Parathyroid adenoma (tissue), 2 donors: Measurements from ENCODE around the gene TBXAS1.

Experiments
- H2AFZ ChIP-seq: fragments of 300-600 bp; sonication (generic); one replicate; pipeline ENCODE4 v1.7.0; 2017; ENCODE audit warnings: antibody characterized with exemption, mild to moderate bottlenecking
- H3K27ac ChIP-seq: fragments of 300-600 bp; sonication (generic); one replicate; pipeline ENCODE4 v1.7.0; 2017
- H3K27me3 ChIP-seq: fragments of 300-600 bp; sonication (generic); one replicate; pipeline ENCODE4 v1.7.0; 2017; ENCODE audit warnings: low read length; ENCODE audit not compliant: control insufficient read depth, insufficient read depth
- H3K36me3 ChIP-seq: fragments of 300-600 bp; sonication (generic); one replicate; pipeline ENCODE4 v1.7.0; 2017; ENCODE audit warnings: low read length; ENCODE audit not compliant: control insufficient read depth, insufficient read depth
- H3K4me1 ChIP-seq: fragments of 300-600 bp; sonication (generic); one replicate; pipeline ENCODE4 v1.7.0; 2017; ENCODE audit warnings: control low read depth
- H3K4me2 ChIP-seq: fragments of 300-600 bp; sonication (generic); one replicate; pipeline ENCODE4 v1.7.0; 2017; ENCODE audit warnings: low read length
- H3K4me3 ChIP-seq: fragments of 300-600 bp; sonication (generic); one replicate; pipeline ENCODE4 v1.7.0; 2017; ENCODE audit warnings: low read depth, low read length
- H3K79me2 ChIP-seq: fragments of 300-600 bp; sonication (generic); one replicate; pipeline ENCODE4 v1.7.0; 2017; ENCODE audit warnings: control low read depth
- H3K9ac ChIP-seq: fragments of 300-600 bp; sonication (generic); one replicate; pipeline ENCODE4 v1.7.0; 2017; ENCODE audit warnings: mild to moderate bottlenecking
- H3K9me3 ChIP-seq: fragments of 300-600 bp; sonication (generic); one replicate; pipeline ENCODE4 v1.7.0; 2017; ENCODE audit warnings: low read length; ENCODE audit not compliant: control insufficient read depth
- CTCF ChIP-seq: fragments of 300-600 bp; sonication (generic); IDR thresholded peaks from one replicate; pipeline ENCODE4 v1.7.0; 2017; ENCODE audit warnings: antibody characterized with exemption, mild to moderate bottlenecking
- donor health status: primary hyperparathyroidism.

The TBXAS1 gene

DNA sequence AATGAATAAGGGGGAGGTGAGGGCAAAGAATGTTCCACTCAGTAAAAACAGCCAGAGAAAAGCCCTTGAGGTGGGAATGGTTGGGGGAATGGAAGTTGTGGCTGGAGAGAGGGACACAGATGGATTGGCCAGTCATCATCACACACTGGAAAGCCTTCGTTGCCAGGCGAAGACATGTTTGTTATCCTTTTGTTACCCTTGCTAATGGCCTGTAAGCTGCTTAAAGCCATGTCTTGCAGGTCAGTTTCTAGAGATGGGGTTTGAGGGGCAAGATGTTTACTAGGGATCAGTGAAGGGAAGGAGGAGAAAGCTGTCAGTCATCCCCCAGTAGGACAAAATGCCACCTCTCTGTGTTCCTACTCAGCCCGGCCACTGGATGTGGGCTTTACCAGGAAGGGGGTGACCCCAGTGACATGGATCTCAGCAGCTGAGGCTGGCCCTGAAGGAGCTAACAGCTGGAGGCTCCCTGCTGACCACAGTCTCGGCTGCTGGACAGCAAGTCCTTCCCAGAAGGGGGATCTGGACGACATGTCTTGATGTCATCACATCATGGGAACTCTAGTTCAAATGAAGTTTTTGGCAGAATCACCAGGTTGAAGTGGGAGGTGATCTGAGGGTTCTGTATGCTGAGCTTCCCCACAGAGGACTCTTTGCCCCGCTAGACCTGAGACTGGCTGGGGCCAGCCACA is 66.2 kb downstream of the TBXAS1 start:
- Histone ChIP-seq H3K9ac (no peak overlapping the region), H3K36me3 (no peaks in the 10 kb centered on the region), H3K4me2 (no peak overlapping the region), H3K27me3 (no peaks in the 10 kb centered on the region), H2AFZ (no peak overlapping the region), H3K4me3 (no peak overlapping the region), H3K27ac (no peak overlapping the region), H3K9me3 (no peaks in the 10 kb centered on the region), H3K4me1 (no peaks in the 10 kb centered on the region), H3K79me2 (no peaks in the 10 kb centered on the region)
- no peak for TF ChIP-seq CTCF

DNA sequence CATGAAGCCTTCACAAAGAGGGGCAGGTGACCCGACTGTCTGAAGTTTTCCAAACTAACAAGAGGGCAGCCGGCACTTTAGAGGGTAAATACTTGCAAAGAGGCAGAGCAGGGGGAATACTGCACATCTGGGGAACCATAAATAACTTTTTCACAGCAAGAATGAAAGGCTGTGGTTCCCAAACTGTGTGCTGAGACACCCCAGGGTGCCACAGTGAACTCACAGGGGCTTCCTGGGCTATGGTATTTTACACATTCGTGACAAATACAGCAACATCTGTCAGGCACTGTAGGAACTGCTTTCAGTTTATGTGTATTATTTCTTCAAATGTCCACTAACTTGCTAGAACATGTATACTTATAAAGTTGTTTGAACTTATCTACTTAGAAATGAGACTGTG is 67.2 kb downstream of the TBXAS1 start:
- Histone ChIP-seq H2AFZ (no peak overlapping the region), H3K27me3 (no peaks in the 10 kb centered on the region), H3K4me2 (no peak overlapping the region), H3K79me2 (no peaks in the 10 kb centered on the region), H3K4me1 (no peaks in the 10 kb centered on the region), H3K27ac (no peak overlapping the region), H3K36me3 (no peaks in the 10 kb centered on the region), H3K9ac (no peak overlapping the region), H3K9me3 (no peaks in the 10 kb centered on the region), H3K4me3 (no peak overlapping the region)
- TF ChIP-seq CTCF = no peak

GRCh38 chr7:139896831-139897230 is 67.8 kb downstream of the TBXAS1 start:
- H3K4me1 ChIP-seq = no peaks in the 10 kb centered on the region
- no peak overlapping the region for H3K4me3 ChIP-seq
- H3K4me2 ChIP-seq = no peak overlapping the region
- no peak overlapping the region for H3K9ac ChIP-seq
- H3K79me2 ChIP-seq = no peaks in the 10 kb centered on the region
- TF ChIP-seq CTCF = no peak
- H3K27ac ChIP-seq = no peak overlapping the region
- H2AFZ ChIP-seq = no peak overlapping the region
- no peaks in the 10 kb centered on the region for H3K36me3 ChIP-seq
- no peaks in the 10 kb centered on the region for H3K9me3 ChIP-seq
- no peaks in the 10 kb centered on the region for H3K27me3 ChIP-seq

GRCh38 chr7:139897422-139898090 is 68.5 kb downstream of the TBXAS1 start:
- Histone ChIP-seq H3K9ac (no peak overlapping the region), H3K27me3 (no peaks in the 10 kb centered on the region), H3K4me3 (no peak overlapping the region), H2AFZ (no peak overlapping the region), H3K27ac (no peak overlapping the region), H3K36me3 (no peaks in the 10 kb centered on the region), H3K9me3 (no peaks in the 10 kb centered on the region), H3K79me2 (no peaks in the 10 kb centered on the region), H3K4me1 (no peaks in the 10 kb centered on the region), H3K4me2 (no peak overlapping the region)
- no peak for TF ChIP-seq CTCF

DNA sequence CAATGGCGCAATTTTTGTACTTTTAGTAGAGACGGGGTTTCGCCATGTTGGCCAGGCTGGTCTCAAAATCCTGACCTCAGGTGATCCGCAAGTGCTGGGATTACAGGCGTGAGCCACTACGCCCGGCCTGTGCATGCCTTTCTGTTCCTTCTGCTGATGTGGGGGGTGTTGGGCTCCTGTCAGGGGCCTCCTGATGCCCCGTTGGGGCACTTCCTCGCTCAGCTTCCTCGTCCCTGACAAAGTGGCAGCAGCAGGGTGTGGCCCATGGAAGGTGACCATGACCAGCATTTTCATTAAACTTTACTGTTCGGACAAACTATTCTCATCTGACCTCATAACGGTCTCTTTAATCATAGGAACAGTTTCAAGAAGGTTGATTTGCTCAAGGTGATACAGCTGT is 69.4 kb downstream of the TBXAS1 start:
- Histone ChIP-seq H3K4me1 (no peaks in the 10 kb centered on the region), H3K27me3 (no peaks in the 10 kb centered on the region), H3K9ac (no peak overlapping the region), H2AFZ (no peak overlapping the region), H3K9me3 (no peaks in the 10 kb centered on the region), H3K4me3 (no peak overlapping the region), H3K27ac (no peak overlapping the region), H3K4me2 (no peak overlapping the region), H3K79me2 (no peaks in the 10 kb centered on the region), H3K36me3 (no peaks in the 10 kb centered on the region)
- no peak for TF ChIP-seq CTCF
